HUES64 (cell line): Measurements from ENCODE around the gene CARS1.

ENCODE experiments used
- H3K27ac ChIP-seq: 2 replicates; pipeline ENCODE4 v1.7.0; 2013; ENCODE audit warnings: low read depth, low read length, inconsistent platforms
- H3K27me3 ChIP-seq: 2 replicates; pipeline ENCODE4 v1.6.1; 2013; ENCODE audit warnings: mild to moderate bottlenecking, low read length; ENCODE audit not compliant: insufficient read depth
- H3K36me3 ChIP-seq: 2 replicates; pipeline ENCODE4 v1.6.1; 2013; ENCODE audit warnings: mild to moderate bottlenecking, low read length; ENCODE audit not compliant: insufficient read depth
- H3K4me1 ChIP-seq: 2 replicates; pipeline ENCODE4 v1.6.1; 2013; ENCODE audit warnings: mild to moderate bottlenecking, low read length, moderate library complexity; ENCODE audit not compliant: insufficient read depth
- H3K4me3 ChIP-seq: 2 replicates; pipeline ENCODE4 v1.5.1; 2013; ENCODE audit warnings: mild to moderate bottlenecking, low read length, moderate library complexity
- H3K9ac ChIP-seq: 2 replicates; pipeline ENCODE4 v1.6.1; 2013; ENCODE audit warnings: mild to moderate bottlenecking, low read depth, low read length
- H3K9me3 ChIP-seq: 2 replicates; pipeline ENCODE4 v1.6.1; 2013; ENCODE audit warnings: low read depth, low read length; ENCODE audit not compliant: insufficient read depth
- whole genome bisulfite sequencing: fragments of 150-250, 120-280 bp; methylation state at CpG from one replicate; pipeline ENCODE4 v1.1.7; 2013; ENCODE audit warnings: missing lambda C conversion rate; 5-methylcytosine and 5-hydroxymethylcytosine counted together

The CARS1 gene

GRCh38 chr11:2961080-2961479 is 96.1 kb downstream of the CARS1 start:
- Histone ChIP-seq H3K9me3 (no peaks in the 10 kb centered on the region), H3K27ac (no peak overlapping the region), H3K9ac (no peak overlapping the region), H3K27me3 (no peaks in the 10 kb centered on the region), H3K36me3 (peaks cover 94% of the 10 kb centered on the region), H3K4me3 (no peak overlapping the region), H3K4me1 (peaks cover 32% of the 10 kb centered on the region)
- WGBS = 73% methylated on average over 4 of the region's 5 CpGs

- 85% methylated on average over 7 of the region's 7 CpGs for WGBS
- H3K36me3 ChIP-seq = peaks cover 94% of the 10 kb centered on the region
These were observed 97.1 kb downstream of the CARS1 start for GRCh38 chr11:2960139-2960538.

GRCh38 chr11:2958251-2958650 is 99.0 kb downstream of the CARS1 start:
- Histone ChIP-seq H3K4me1 (peaks cover 32% of the 10 kb centered on the region), H3K9me3 (no peaks in the 10 kb centered on the region), H3K4me3 (no peak overlapping the region), H3K9ac (no peak overlapping the region), H3K27ac (no peak overlapping the region), H3K27me3 (no peaks in the 10 kb centered on the region), H3K36me3 (peaks cover 94% of the 10 kb centered on the region)
- 98% methylated on average over 3 of the region's 3 CpGs for WGBS

More at GRCh38 chr11:2960139-2960538, 97.1 kb downstream of the CARS1 start:
- H3K27ac ChIP-seq = no peak overlapping the region
- peaks cover 32% of the 10 kb centered on the region for H3K4me1 ChIP-seq
- no peaks in the 10 kb centered on the region for H3K9me3 ChIP-seq
- no peak overlapping the region for H3K4me3 ChIP-seq
- no peaks in the 10 kb centered on the region for H3K27me3 ChIP-seq
- H3K9ac ChIP-seq = no peak overlapping the region

GRCh38 chr11:2955906-2956476 is 101.2 kb downstream of the CARS1 start:
- WGBS = 84% methylated on average over 6 of the region's 6 CpGs
- H3K9me3 ChIP-seq = no peaks in the 10 kb centered on the region
- no peak overlapping the region for H3K9ac ChIP-seq
- H3K36me3 ChIP-seq = peaks cover 100% of the 10 kb centered on the region
- no peak overlapping the region for H3K4me3 ChIP-seq
- H3K27me3 ChIP-seq = no peaks in the 10 kb centered on the region
- peaks cover 17% of the 10 kb centered on the region for H3K4me1 ChIP-seq
- H3K27ac ChIP-seq = no peak overlapping the region

- Histone ChIP-seq H3K36me3 (peaks cover 100% of the 10 kb centered on the region), H3K9ac (no peak overlapping the region), H3K9me3 (no peaks in the 10 kb centered on the region), H3K27ac (no peak overlapping the region), H3K4me1 (peaks cover 5% of the 10 kb centered on the region; the same call in 1 of the 2 replicates), H3K27me3 (no peaks in the 10 kb centered on the region), H3K4me3 (no peak overlapping the region)
- WGBS = 95% methylated on average over 6 of the region's 6 CpGs
These were observed 103.0 kb downstream of the CARS1 start for GRCh38 chr11:2954263-2954662.

GRCh38 chr11:2952290-2952689 is 104.9 kb downstream of the CARS1 start:
- Histone ChIP-seq H3K27ac (no peak overlapping the region), H3K27me3 (no peaks in the 10 kb centered on the region), H3K9ac (no peak overlapping the region), H3K36me3 (peaks cover 100% of the 10 kb centered on the region), H3K4me1 (peaks cover 11% of the 10 kb centered on the region), H3K4me3 (no peak overlapping the region), H3K9me3 (no peaks in the 10 kb centered on the region)
- WGBS = 65% methylated on average over 6 of the region's 6 CpGs

GRCh38 chr11:2951231-2952110 is 105.8 kb downstream of the CARS1 start:
- H3K4me1 ChIP-seq = peaks cover 16% of the 10 kb centered on the region
- 84% methylated on average over 9 of the region's 9 CpGs for WGBS
- peaks cover 99% of the 10 kb centered on the region for H3K36me3 ChIP-seq
- no peak overlapping the region for H3K9ac ChIP-seq
- no peak overlapping the region for H3K4me3 ChIP-seq
- no peak overlapping the region for H3K27ac ChIP-seq
- no peaks in the 10 kb centered on the region for H3K9me3 ChIP-seq
- no peaks in the 10 kb centered on the region for H3K27me3 ChIP-seq
